OCI-LY3 (cell line): ENCODE measurements around the gene DUSP11.
"Not testable (repeated sequence)": the region's sequence is repeated elsewhere in the genome, so short reads cannot be mapped to it uniquely, and the experiment has no call there.

Experiments
- H2AFZ ChIP-seq: fragments of 200-600, 300-600 bp; shearing (Covaris generic); 2 replicates; pipeline ENCODE4 v1.6.0; 2014; ENCODE audit warnings: antibody characterized with exemption, low read depth, low read length
- H3K27ac ChIP-seq: fragments of 200-600, 300-600 bp; sonication (generic); 2 replicates; pipeline ENCODE4 v1.5.1; 2014; ENCODE audit warnings: mild to moderate bottlenecking, low read length, moderate library complexity, mixed read lengths
- H3K27me3 ChIP-seq: fragments of 200-600, 300-600 bp; sonication (generic); 2 replicates; pipeline ENCODE4 v1.6.1; 2014; ENCODE audit warnings: low read depth, low read length, mixed read lengths
- H3K36me3 ChIP-seq: fragments of 200-600, 300-600 bp; sonication (generic); replicated peaks from 2 replicates; pipeline ENCODE3; 2014; ENCODE audit warnings: low read depth, low read length, mixed read lengths
- H3K4me1 ChIP-seq: fragments of 300-600, 200-600 bp; sonication (generic); 2 replicates; pipeline ENCODE4 v1.6.1; 2014; ENCODE audit warnings: low read length, mixed read lengths
- H3K4me2 ChIP-seq: fragments of 200-600, 300-600 bp; sonication (generic); 2 replicates; pipeline ENCODE4 v1.6.1; 2014; ENCODE audit warnings: low read length, mixed read lengths
- H3K4me3 ChIP-seq: fragments of 300-600, 200-600 bp; sonication (generic); 2 replicates; pipeline ENCODE4 v1.5.1; 2014; ENCODE audit warnings: antibody characterized with exemption, mild to moderate bottlenecking, low read length, moderate library complexity
- H3K79me2 ChIP-seq: fragments of 300-600, 200-600 bp; shearing (Covaris generic); 2 replicates; pipeline ENCODE4 v1.6.1; 2014; ENCODE audit warnings: mild to moderate bottlenecking, low read length, mixed read lengths
- H3K9ac ChIP-seq: fragments of 300-600, 200-600 bp; shearing (Covaris generic); 2 replicates; pipeline ENCODE4 v1.6.0; 2014; ENCODE audit warnings: mild to moderate bottlenecking, low read length, moderate library complexity
- H3K9me3 ChIP-seq: fragments of 200-600, 300-600 bp; shearing (Covaris generic); 2 replicates; pipeline ENCODE4 v1.6.1; 2014; ENCODE audit warnings: low read length, mixed read lengths; ENCODE audit not compliant: insufficient read depth
- H4K20me1 ChIP-seq: fragments of 200-600, 300-600 bp; sonication (generic); 2 replicates; pipeline ENCODE4 v1.6.1; 2016; ENCODE audit warnings: low read length, mixed read lengths; ENCODE audit not compliant: insufficient read depth
- EZH2phosphoT487 ChIP-seq: fragments of 200-600 bp; shearing (Covaris generic); IDR thresholded peaks from 2 replicates; pipeline ENCODE4 v1.6.1; 2018; ENCODE audit warnings: antibody characterized with exemption, mixed run types, low read depth
- TF ChIP-seq, protein P1 (sequence below): fragments of 200-600, 300-600 bp; sonication (generic); IDR thresholded peaks from 2 replicates; pipeline ENCODE4 v1.5.1; 2014; ENCODE audit warnings: antibody characterized with exemption, low read length, low read depth

Gene DUSP11

GRCh38 chr2:73728711-73729110, 51.2 kb downstream of the DUSP11 start:
- Histone ChIP-seq H3K4me3 (no peak overlapping the region), H3K27ac (no peak overlapping the region), H3K79me2 (no peaks in the 10 kb centered on the region), H3K9me3 (no peaks in the 10 kb centered on the region), H3K27me3 (no peaks in the 10 kb centered on the region), H3K4me2 (no peak overlapping the region), H3K9ac (no peak overlapping the region), H3K36me3 (peaks cover 45% of the 10 kb centered on the region), H4K20me1 (no peaks in the 10 kb centered on the region), H3K4me1 (no peaks in the 10 kb centered on the region), H2AFZ (no peak overlapping the region)
- TF ChIP-seq, protein P1, sequence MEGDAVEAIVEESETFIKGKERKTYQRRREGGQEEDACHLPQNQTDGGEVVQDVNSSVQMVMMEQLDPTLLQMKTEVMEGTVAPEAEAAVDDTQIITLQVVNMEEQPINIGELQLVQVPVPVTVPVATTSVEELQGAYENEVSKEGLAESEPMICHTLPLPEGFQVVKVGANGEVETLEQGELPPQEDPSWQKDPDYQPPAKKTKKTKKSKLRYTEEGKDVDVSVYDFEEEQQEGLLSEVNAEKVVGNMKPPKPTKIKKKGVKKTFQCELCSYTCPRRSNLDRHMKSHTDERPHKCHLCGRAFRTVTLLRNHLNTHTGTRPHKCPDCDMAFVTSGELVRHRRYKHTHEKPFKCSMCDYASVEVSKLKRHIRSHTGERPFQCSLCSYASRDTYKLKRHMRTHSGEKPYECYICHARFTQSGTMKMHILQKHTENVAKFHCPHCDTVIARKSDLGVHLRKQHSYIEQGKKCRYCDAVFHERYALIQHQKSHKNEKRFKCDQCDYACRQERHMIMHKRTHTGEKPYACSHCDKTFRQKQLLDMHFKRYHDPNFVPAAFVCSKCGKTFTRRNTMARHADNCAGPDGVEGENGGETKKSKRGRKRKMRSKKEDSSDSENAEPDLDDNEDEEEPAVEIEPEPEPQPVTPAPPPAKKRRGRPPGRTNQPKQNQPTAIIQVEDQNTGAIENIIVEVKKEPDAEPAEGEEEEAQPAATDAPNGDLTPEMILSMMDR: no peak
- no peak for TF ChIP-seq EZH2phosphoT487

DNA sequence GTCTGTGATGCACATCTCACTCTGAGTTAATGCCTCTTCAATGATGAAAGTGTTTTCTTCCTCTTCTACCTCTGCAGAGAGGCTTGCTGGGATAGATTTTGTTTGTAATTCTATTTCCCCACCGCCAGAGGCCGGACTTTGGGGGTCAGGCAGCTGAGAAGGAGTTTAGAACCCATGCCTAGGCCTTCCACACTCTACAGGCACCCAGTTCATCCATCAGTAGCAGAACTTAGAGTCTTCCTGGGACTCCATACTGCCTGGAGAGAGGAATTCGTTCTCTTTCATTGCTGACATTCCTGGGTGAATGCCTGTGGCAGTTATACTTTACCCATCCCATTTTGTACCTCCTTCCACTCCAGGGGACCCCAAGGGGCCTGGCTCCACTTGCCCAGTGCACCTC, 51.9 kb downstream of the DUSP11 start:
- no peaks in the 10 kb centered on the region for H4K20me1 ChIP-seq
- no peaks in the 10 kb centered on the region for H3K9me3 ChIP-seq
- H3K36me3 ChIP-seq: peaks cover 41% of the 10 kb centered on the region
- TF ChIP-seq, protein P1: no peak
- no peak for TF ChIP-seq EZH2phosphoT487
- no peak overlapping the region for H3K27ac ChIP-seq
- no peaks in the 10 kb centered on the region for H3K27me3 ChIP-seq
- H3K9ac ChIP-seq: no peak overlapping the region
- no peak overlapping the region for H3K4me2 ChIP-seq
- H3K4me3 ChIP-seq: no peak overlapping the region
- H3K79me2 ChIP-seq: no peaks in the 10 kb centered on the region
- no peaks in the 10 kb centered on the region for H3K4me1 ChIP-seq
- no peak overlapping the region for H2AFZ ChIP-seq

GRCh38 chr2:73726657-73727056, 53.2 kb downstream of the DUSP11 start:
- not testable (repeated sequence) for H3K9ac ChIP-seq, H4K20me1 ChIP-seq, H3K27me3 ChIP-seq, H3K27ac ChIP-seq, H2AFZ ChIP-seq, H3K4me3 ChIP-seq, H3K4me2 ChIP-seq, H3K9me3 ChIP-seq, H3K4me1 ChIP-seq, H3K79me2 ChIP-seq
- H3K36me3 ChIP-seq: peaks cover 32% of the 10 kb centered on the region

GRCh38 chr2:73718851-73719621, 60.9 kb downstream of the DUSP11 start:
- TF ChIP-seq EZH2phosphoT487: no peak
- TF ChIP-seq, protein P1: no peak
- Histone ChIP-seq H4K20me1 (no peaks in the 10 kb centered on the region), H3K9ac (no peak overlapping the region)

More at GRCh38 chr2:73718851-73719621, 60.9 kb downstream of the DUSP11 start:
- H3K4me3 ChIP-seq: no peak overlapping the region
- H3K4me1 ChIP-seq: peaks cover 6% of the 10 kb centered on the region; the same call in 1 of the 2 replicates
- H3K27ac ChIP-seq: no peak overlapping the region
- no peaks in the 10 kb centered on the region; the same call in 1 of the 2 replicates for H3K27me3 ChIP-seq
- H3K36me3 ChIP-seq: no peaks in the 10 kb centered on the region
- no peak overlapping the region for H3K4me2 ChIP-seq
- no peaks in the 10 kb centered on the region for H3K79me2 ChIP-seq
- no peaks in the 10 kb centered on the region for H3K9me3 ChIP-seq
- H2AFZ ChIP-seq: no peak overlapping the region
